Measurements from ENCODE around the gene KRT4.

The KRT4 gene

GRCh38 chr12:52813885-52814709 lies at the start of gene KRT4:
TSS of gene KRT4 (minus strand) at chr12:52814116. CDS start at chr12:52814058, 58 bp downstream.
- no peak for DNase-seq
- Mint-ChIP-seq H3K4me1 (peaks cover 9% of the 10 kb centered on the region), H3K27me3 (ENCODE audit: low read depth, poor library complexity) (peaks cover 13% of the 10 kb centered on the region), H3K9me3 (no peaks in the 10 kb centered on the region), H3K4me3 (no peak within 1 kb of the TSS), H3K36me3 (ENCODE audit: low read depth) (no peaks in the 10 kb centered on the region), H3K27ac (peak within 1 kb of the TSS; percentile 44)
- no peak for TF ChIP-seq CTCF (IDR thresholded peaks at IDR 0.05)

- H3K4me1 Mint-ChIP-seq, result no peaks in the 10 kb centered on the region
- H3K4me3 Mint-ChIP-seq, result no peak overlapping the region
- H3K27me3 Mint-ChIP-seq (ENCODE audit: low read depth, poor library complexity), result peaks cover 2% of the 10 kb centered on the region
- no peak for DNase-seq
- H3K36me3 Mint-ChIP-seq (ENCODE audit: low read depth), result no peaks in the 10 kb centered on the region
- H3K9me3 Mint-ChIP-seq, result no peaks in the 10 kb centered on the region
- peak overlapping the region; percentile 14 for H3K27ac Mint-ChIP-seq
- no peak for TF ChIP-seq CTCF (IDR thresholded peaks at IDR 0.05)
Measured at GRCh38 chr12:52862023-52862422, 48.1 kb upstream of the KRT4 start.

- TF ChIP-seq CTCF (IDR thresholded peaks at IDR 0.05), result no peak
- H3K27me3 Mint-ChIP-seq (ENCODE audit: low read depth, poor library complexity), result peaks cover 2% of the 10 kb centered on the region
- DNase-seq, result no peak
- no peak overlapping the region for H3K27ac Mint-ChIP-seq
- H3K9me3 Mint-ChIP-seq, result no peaks in the 10 kb centered on the region
- no peaks in the 10 kb centered on the region for H3K36me3 Mint-ChIP-seq (ENCODE audit: low read depth)
- H3K4me1 Mint-ChIP-seq, result no peaks in the 10 kb centered on the region
- H3K4me3 Mint-ChIP-seq, result no peak overlapping the region
Measured at GRCh38 chr12:52861511-52861910, 47.6 kb upstream of the KRT4 start.

GRCh38 chr12:52860102-52860823 lies 46.3 kb upstream of the KRT4 start:
- no peaks in the 10 kb centered on the region for H3K36me3 Mint-ChIP-seq (ENCODE audit: low read depth)
- no peaks in the 10 kb centered on the region for H3K4me1 Mint-ChIP-seq
- no peak overlapping the region for H3K27ac Mint-ChIP-seq
- no peak overlapping the region for H3K4me3 Mint-ChIP-seq
- no peak for DNase-seq
- peaks cover 2% of the 10 kb centered on the region for H3K27me3 Mint-ChIP-seq (ENCODE audit: low read depth, poor library complexity)
- TF ChIP-seq CTCF (IDR thresholded peaks at IDR 0.05), result no peak
- peaks cover 4% of the 10 kb centered on the region for H3K9me3 Mint-ChIP-seq

- H3K27me3 Mint-ChIP-seq (ENCODE audit: low read depth, poor library complexity), result peaks cover 6% of the 10 kb centered on the region
- DNase-seq, result no peak
- H3K36me3 Mint-ChIP-seq (ENCODE audit: low read depth), result no peaks in the 10 kb centered on the region
- no peaks in the 10 kb centered on the region for H3K4me1 Mint-ChIP-seq
- peaks cover 14% of the 10 kb centered on the region for H3K9me3 Mint-ChIP-seq
- H3K27ac Mint-ChIP-seq, result no peak overlapping the region
- TF ChIP-seq CTCF (IDR thresholded peaks at IDR 0.05), result no peak
- no peak overlapping the region for H3K4me3 Mint-ChIP-seq
Measured at GRCh38 chr12:52857500-52857899, 43.6 kb upstream of the KRT4 start.

Data from nephron progenitor cell (in vitro differentiated cells).